ENCODE measurements around the gene PARD3B.

The PARD3B gene

GRCh38 chr2:205563646-205564045 lies 1018.4 kb downstream of the PARD3B start:
- Histone ChIP-seq H3K36me3 (ENCODE audit: insufficient read depth, low read length) (no peaks in the 10 kb centered on the region), H3K9me3 (ENCODE audit: insufficient read depth, low read length, severe bottlenecking) (no peaks in the 10 kb centered on the region), H3K4me1 (ENCODE audit: insufficient read depth, low read length) (no peaks in the 10 kb centered on the region), H3K27ac (ENCODE audit: low read length) (no peak overlapping the region), H3K4me2 (ENCODE audit: insufficient read depth, low read length) (no peak overlapping the region), H3K4me3 (ENCODE audit: low read depth in 1 of 2, low read length in 2 of 2) (no peak overlapping the region), H4K20me1 (ENCODE audit: insufficient read depth, low read length) (no peaks in the 10 kb centered on the region), H3K27me3 (ENCODE audit: insufficient read depth, low read length, poor library complexity) (peaks cover 9% of the 10 kb centered on the region), H2AFZ (ENCODE audit: low read depth, low read length) (no peak overlapping the region), H3K79me2 (ENCODE audit: insufficient read depth, low read length) (no peaks in the 10 kb centered on the region), H3K9ac (ENCODE audit: low read depth, low read length) (no peak overlapping the region)
- ATAC-seq (ENCODE audit: insufficient read depth, low read depth) = no peak
- DNase-seq = no peak
- TF ChIP-seq EZH2 (IDR thresholded peaks at IDR 0.05; ENCODE audit: borderline replicate concordance, low read depth, low read length, severe bottlenecking) (no peak), CTCF (IDR thresholded peaks at IDR 0.05; ENCODE audit: borderline replicate concordance, extremely low read depth, low read length, poor library complexity, severe bottlenecking) (peak; percentile 43)

GRCh38 chr2:205564346-205565141 lies 1019.3 kb downstream of the PARD3B start:
- no peak overlapping the region for H3K4me3 ChIP-seq (ENCODE audit: low read depth in 1 of 2, low read length in 2 of 2)
- no peak overlapping the region for H3K9ac ChIP-seq (ENCODE audit: low read depth, low read length)
- H3K36me3 ChIP-seq (ENCODE audit: insufficient read depth, low read length) = no peaks in the 10 kb centered on the region
- no peaks in the 10 kb centered on the region for H3K79me2 ChIP-seq (ENCODE audit: insufficient read depth, low read length)
- H3K4me2 ChIP-seq (ENCODE audit: insufficient read depth, low read length) = no peak overlapping the region
- H3K9me3 ChIP-seq (ENCODE audit: insufficient read depth, low read length, severe bottlenecking) = no peaks in the 10 kb centered on the region
- DNase-seq = no peak
- no peaks in the 10 kb centered on the region for H4K20me1 ChIP-seq (ENCODE audit: insufficient read depth, low read length)
- no peak overlapping the region for H2AFZ ChIP-seq (ENCODE audit: low read depth, low read length)
- no peaks in the 10 kb centered on the region for H3K4me1 ChIP-seq (ENCODE audit: insufficient read depth, low read length)
- TF ChIP-seq EZH2 (IDR thresholded peaks at IDR 0.05; ENCODE audit: borderline replicate concordance, low read depth, low read length, severe bottlenecking) = no peak
- ATAC-seq (ENCODE audit: insufficient read depth, low read depth) = no peak
- no peak overlapping the region for H3K27ac ChIP-seq (ENCODE audit: low read length)
- peaks cover 9% of the 10 kb centered on the region for H3K27me3 ChIP-seq (ENCODE audit: insufficient read depth, low read length, poor library complexity)

GRCh38 chr2:205565142-205565522 lies 1019.9 kb downstream of the PARD3B start:
- no peaks in the 10 kb centered on the region for H3K9me3 ChIP-seq (ENCODE audit: insufficient read depth, low read length, severe bottlenecking)
- no peaks in the 10 kb centered on the region for H4K20me1 ChIP-seq (ENCODE audit: insufficient read depth, low read length)
- H3K27me3 ChIP-seq (ENCODE audit: insufficient read depth, low read length, poor library complexity) = peaks cover 9% of the 10 kb centered on the region
- ATAC-seq (ENCODE audit: insufficient read depth, low read depth) (no peak), DNase-seq (no peak)
- H3K4me1 ChIP-seq (ENCODE audit: insufficient read depth, low read length) = no peaks in the 10 kb centered on the region
- H3K4me3 ChIP-seq (ENCODE audit: low read depth in 1 of 2, low read length in 2 of 2) = no peak overlapping the region
- no peaks in the 10 kb centered on the region for H3K79me2 ChIP-seq (ENCODE audit: insufficient read depth, low read length)
- no peaks in the 10 kb centered on the region for H3K36me3 ChIP-seq (ENCODE audit: insufficient read depth, low read length)
- H2AFZ ChIP-seq (ENCODE audit: low read depth, low read length) = no peak overlapping the region
- no peak overlapping the region for H3K27ac ChIP-seq (ENCODE audit: low read length)
- TF ChIP-seq CTCF (IDR thresholded peaks at IDR 0.05; ENCODE audit: borderline replicate concordance, extremely low read depth, low read length, poor library complexity, severe bottlenecking) (no peak), EZH2 (IDR thresholded peaks at IDR 0.05; ENCODE audit: borderline replicate concordance, low read depth, low read length, severe bottlenecking) (no peak)
- no peak overlapping the region for H3K9ac ChIP-seq (ENCODE audit: low read depth, low read length)
- H3K4me2 ChIP-seq (ENCODE audit: insufficient read depth, low read length) = no peak overlapping the region

- ATAC-seq (ENCODE audit: insufficient read depth, low read depth) (no peak), DNase-seq (no peak)
- TF ChIP-seq EZH2 (IDR thresholded peaks at IDR 0.05; ENCODE audit: borderline replicate concordance, low read depth, low read length, severe bottlenecking) (no peak), CTCF (IDR thresholded peaks at IDR 0.05; ENCODE audit: borderline replicate concordance, extremely low read depth, low read length, poor library complexity, severe bottlenecking) (no peak)
Observed at GRCh38 chr2:205566606-205567168, 1021.4 kb downstream of the PARD3B start.

More at GRCh38 chr2:205566606-205567168, 1021.4 kb downstream of the PARD3B start:
- Histone ChIP-seq H3K4me3 (ENCODE audit: low read depth in 1 of 2, low read length in 2 of 2) (no peak overlapping the region), H3K9ac (ENCODE audit: low read depth, low read length) (no peak overlapping the region), H3K4me1 (ENCODE audit: insufficient read depth, low read length) (no peaks in the 10 kb centered on the region), H3K9me3 (ENCODE audit: insufficient read depth, low read length, severe bottlenecking) (no peaks in the 10 kb centered on the region), H3K27ac (ENCODE audit: low read length) (no peak overlapping the region), H2AFZ (ENCODE audit: low read depth, low read length) (no peak overlapping the region), H3K4me2 (ENCODE audit: insufficient read depth, low read length) (no peak overlapping the region), H4K20me1 (ENCODE audit: insufficient read depth, low read length) (no peaks in the 10 kb centered on the region), H3K79me2 (ENCODE audit: insufficient read depth, low read length) (no peaks in the 10 kb centered on the region), H3K27me3 (ENCODE audit: insufficient read depth, low read length, poor library complexity) (peaks cover 9% of the 10 kb centered on the region), H3K36me3 (ENCODE audit: insufficient read depth, low read length) (no peaks in the 10 kb centered on the region)

Data from DND-41 (cell line).